HL-60 (cell line): Measurements from ENCODE around the gene DDAH2.

Experiments
- DNase-seq, 2 experiments: peaks; one replicate each; pipeline ENCODE4 v3.0.0-alpha.2; 2010 to 2020; ENCODE audit warnings: low read depth in 1 of 2, low spot score in 1 of 2
- H3K27ac ChIP-seq: fragments of 250-450 bp; sonication (Bioruptor Pico); replicated peaks from 2 replicates; pipeline ENCODE4 v1.5.1; 2020; ENCODE audit warnings: mild to moderate bottlenecking, moderate library complexity
- H3K27me3 ChIP-seq: fragments of 250-450 bp; sonication (Bioruptor Pico); 2 replicates; pipeline ENCODE4 v1.5.1; 2021; ENCODE audit warnings: mild to moderate bottlenecking, moderate library complexity; ENCODE audit not compliant: insufficient read depth, poor library complexity, severe bottlenecking
- H3K4me3 ChIP-seq: replicated peaks from 2 replicates; pipeline ENCODE4 v1.5.1; 2011; ENCODE audit warnings: mild to moderate bottlenecking, control low read depth, low read length; ENCODE audit not compliant: insufficient read depth
- CTCF ChIP-seq: IDR thresholded peaks from one replicate; pipeline ENCODE4 v1.5.1; 2011; ENCODE audit warnings: low read length, control low read depth, inconsistent platforms; ENCODE audit not compliant: insufficient read depth
- GABPA ChIP-seq: IDR thresholded peaks from 2 replicates; pipeline ENCODE4 v1.6.1; 2012; ENCODE audit warnings: low read depth
- POLR2AphosphoS5 ChIP-seq: IDR thresholded peaks from 2 replicates; pipeline ENCODE4 v1.6.1; 2012; ENCODE audit warnings: low read depth
- REST ChIP-seq: IDR thresholded peaks from 2 replicates; pipeline ENCODE4 v1.6.1; 2012; ENCODE audit warnings: low read depth; ENCODE audit not compliant: insufficient replicate concordance
- SPI1 ChIP-seq: IDR thresholded peaks from 2 replicates; pipeline ENCODE4 v1.6.1; 2012; ENCODE audit warnings: low read depth, mild to moderate bottlenecking, borderline replicate concordance

Gene DDAH2

GRCh38 chr6:31765559-31765909 lies 36.4 kb upstream of the DDAH2 start:
- no peak overlapping the region for H3K27ac ChIP-seq
- H3K27me3 ChIP-seq, result no peaks in the 10 kb centered on the region
- no peak overlapping the region for H3K4me3 ChIP-seq
- TF ChIP-seq GABPA (no peak), REST (no peak), POLR2AphosphoS5 (no peak), SPI1 (no peak), CTCF (no peak)
- DNase-seq, result no peak

DNA sequence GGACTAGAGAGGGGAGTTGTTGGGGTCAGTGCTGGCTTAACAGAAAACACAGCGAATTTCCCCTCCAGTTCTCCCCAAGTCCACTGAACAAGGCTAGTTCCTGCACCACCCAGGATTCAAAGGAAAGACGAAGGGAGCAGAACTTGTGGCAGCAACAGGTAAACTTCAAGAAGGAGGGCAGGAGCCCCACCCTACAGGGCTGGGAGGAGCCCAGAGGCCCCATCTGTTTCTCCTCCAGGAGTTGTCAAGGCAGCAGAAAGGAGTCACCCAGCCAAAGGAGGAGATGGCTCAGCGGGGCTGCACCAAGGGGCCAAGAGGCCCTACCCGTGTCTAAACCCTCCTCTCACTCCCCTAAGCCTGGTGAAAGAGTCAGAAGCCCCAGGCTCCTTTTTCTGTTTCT lies 35.1 kb upstream of the DDAH2 start:
- Histone ChIP-seq H3K27ac (no peak overlapping the region), H3K27me3 (no peaks in the 10 kb centered on the region), H3K4me3 (no peak overlapping the region)
- no peak for DNase-seq
- no peak for TF ChIP-seq REST
- TF ChIP-seq SPI1, result no peak
- no peak for TF ChIP-seq CTCF
- TF ChIP-seq GABPA, result no peak
- no peak for TF ChIP-seq POLR2AphosphoS5

DNA sequence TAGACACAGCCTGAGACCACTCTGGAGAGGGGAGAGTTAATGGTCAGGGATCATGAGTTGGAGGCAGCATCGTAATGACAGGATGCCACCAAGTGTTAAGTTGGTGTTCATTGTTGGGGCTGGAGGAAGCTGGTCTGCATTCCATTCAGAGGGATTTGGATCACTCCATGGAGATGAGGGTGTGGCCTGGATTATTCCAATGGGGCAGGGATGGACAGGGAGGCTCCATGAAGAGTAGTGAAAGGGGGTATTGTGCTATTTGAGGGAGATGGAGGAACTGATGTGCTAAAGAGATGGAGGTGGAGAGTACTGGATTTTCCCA lies 34.5 kb upstream of the DDAH2 start:
- DNase-seq, result no peak
- TF ChIP-seq GABPA (no peak), SPI1 (no peak), CTCF (no peak), POLR2AphosphoS5 (no peak)
- Histone ChIP-seq H3K4me3 (no peak overlapping the region), H3K27ac (no peak overlapping the region), H3K27me3 (no peaks in the 10 kb centered on the region)

- Histone ChIP-seq H3K27me3 (no peaks in the 10 kb centered on the region), H3K4me3 (no peak overlapping the region), H3K27ac (no peak overlapping the region)
- no peak for DNase-seq
- TF ChIP-seq GABPA (no peak), SPI1 (no peak), CTCF (no peak)
Observed at GRCh38 chr6:31762878-31763618, 33.9 kb upstream of the DDAH2 start.
